Measurements from ENCODE around the gene WIZ.

WIZ gene

DNA sequence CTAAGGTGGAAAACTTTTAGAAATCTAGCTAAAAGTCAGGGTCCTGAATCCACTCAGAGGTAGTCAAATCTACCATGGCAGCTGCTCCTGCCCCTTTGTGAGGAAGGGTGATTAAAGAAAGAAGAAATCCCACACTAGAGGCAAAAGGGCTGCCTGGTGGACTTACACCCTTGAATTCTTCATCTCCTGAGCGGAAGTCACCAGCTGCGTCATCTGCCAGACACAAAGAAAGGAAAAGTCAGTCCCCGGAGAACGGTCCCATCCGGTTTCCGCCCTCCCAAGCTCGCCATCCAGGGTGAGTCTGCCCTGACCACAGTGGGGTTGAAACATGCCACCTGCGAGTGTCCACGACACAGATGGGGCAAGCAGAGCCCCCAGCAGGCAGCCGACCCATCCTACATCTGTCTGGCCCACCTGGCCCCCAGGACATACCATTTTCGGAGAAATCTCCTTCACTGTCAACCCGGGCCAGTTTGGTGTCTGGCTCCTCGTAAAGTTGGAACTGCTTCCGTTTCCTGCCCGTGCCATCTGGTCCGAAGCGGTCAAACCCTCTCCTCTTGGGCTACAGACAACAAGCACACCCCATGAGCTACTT lies 77.9 kb downstream of the WIZ start:
- no peak for DNase-seq

DNA sequence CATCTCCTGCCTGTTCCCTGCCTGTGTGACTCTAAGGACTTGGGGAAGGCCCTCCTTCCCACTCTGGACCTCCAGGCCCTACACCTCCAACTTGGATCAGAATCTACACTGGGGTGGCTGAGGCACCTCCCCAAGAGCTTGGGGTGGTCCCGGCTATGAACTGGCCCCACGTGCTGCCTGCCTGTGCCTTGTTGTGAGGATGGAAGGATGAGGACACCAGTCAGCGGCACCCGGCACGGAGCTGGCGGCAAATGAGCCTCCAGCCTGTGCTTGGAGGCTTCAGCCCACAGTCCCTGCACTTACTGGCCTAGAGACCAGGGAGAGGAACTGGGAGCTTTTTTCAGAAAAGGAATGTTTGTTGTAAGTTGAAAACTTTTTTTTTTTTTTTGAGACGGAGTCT lies 78.6 kb downstream of the WIZ start:
- no peak for DNase-seq
